NCI-H187 treated with DMSO at 0.1 percent for 48 hours (cell line): ENCODE results near the gene LRTM2.

Experiments used
- DNase-seq: peaks from one replicate; lab custom pipeline; 2025; lab: John Stamatoyannopoulos, UW

The LRTM2 gene

DNA sequence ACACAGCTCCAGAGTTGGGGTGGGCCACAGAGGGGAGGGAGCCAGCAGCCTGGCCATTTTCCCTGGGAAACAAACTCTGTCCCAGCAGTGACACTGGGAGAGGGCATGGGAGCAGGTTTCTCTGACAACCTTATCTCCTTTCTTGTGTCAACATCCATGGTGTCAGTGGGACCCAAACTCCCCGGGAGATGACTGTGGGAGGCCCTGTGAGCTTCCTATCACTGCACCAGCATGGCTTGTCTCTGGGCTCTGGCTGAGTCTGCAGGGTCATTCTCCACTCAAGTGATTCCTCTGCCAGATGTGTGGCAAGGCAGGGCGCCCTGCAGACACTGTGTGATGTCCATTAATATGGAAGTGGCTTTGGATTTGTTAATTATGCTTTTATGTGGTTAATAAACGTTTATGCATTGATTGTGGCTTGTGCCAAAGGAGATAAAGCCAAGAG is 10.1 kb downstream of the LRTM2 start:
- no peak for DNase-seq

DNA sequence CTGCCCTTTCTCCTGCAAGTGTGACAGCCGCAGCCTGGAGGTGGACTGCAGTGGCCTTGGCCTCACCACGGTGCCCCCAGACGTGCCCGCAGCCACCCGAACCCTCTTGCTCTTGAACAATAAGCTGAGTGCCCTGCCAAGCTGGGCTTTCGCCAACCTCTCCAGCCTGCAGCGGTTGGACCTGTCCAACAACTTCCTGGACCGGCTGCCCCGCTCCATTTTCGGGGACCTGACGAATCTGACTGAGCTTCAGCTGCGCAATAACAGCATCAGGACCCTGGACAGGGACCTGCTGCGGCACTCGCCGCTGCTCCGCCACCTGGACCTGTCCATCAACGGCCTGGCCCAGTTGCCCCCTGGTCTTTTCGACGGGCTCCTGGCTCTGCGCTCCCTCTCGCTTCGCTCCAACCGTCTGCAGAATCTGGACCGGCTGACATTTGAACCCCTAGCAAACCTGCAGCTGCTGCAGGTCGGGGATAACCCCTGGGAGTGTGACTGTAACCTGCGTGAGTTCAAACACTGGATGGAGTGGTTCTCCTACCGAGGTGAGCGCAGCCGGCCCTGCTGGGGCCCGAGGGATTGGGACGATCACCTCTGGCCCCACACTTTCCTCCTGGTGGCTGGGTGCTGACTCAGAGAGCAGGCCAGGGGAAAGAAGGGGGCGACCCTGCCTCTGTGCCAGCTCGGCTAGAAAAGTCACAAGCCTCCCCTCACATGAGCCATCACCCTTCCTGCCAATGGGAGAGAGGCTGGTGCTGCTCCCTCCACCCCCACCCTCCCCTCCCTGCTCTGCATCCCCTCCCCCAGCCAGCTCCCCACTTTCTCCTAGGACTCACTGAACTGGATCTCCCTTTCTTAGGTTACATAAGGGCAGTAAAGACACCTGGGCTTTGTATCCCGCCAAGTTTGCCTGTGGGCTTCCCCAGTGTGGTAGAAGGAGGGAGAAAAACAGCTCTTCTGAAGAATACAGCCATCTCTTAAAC is 10.9 kb downstream of the LRTM2 start:
- no peak for DNase-seq

DNA sequence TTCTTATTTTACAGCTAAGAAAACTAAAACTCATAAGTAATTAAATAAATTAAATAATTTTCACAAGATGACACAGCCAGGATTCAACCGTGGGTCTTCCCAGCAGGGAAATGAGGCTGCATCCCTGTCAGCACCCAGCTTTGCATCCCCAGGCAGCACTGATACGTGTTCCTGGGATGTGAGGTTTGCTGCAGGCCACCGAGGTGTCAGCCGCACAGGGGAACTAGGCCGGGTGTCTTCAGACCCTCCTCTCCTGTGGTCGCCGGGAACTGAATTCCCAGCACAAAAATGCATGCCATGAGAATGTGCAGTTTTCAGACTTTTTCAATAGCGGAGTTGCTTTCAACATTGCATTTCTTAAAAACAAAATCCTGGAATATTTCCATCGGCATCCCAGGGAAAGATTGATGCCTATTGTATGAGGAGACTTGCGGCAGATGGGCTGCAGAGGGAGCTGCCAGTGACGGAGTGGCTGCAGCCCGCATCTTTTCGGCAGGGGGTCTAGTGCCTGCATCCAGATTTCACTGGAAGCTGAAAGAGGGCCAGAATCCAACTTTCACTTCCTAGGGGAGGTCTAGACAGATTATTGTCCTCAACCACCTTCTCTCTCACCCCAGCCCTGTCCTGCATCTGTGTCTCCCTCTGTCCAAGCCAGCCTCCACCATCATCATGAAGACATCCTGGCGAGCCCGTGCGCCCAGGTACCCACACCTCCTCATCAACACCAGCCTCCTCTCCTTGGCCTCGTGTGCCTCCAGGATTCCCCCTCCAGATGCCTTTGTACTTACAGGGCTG is 12.6 kb downstream of the LRTM2 start:
- no peak for DNase-seq

DNA sequence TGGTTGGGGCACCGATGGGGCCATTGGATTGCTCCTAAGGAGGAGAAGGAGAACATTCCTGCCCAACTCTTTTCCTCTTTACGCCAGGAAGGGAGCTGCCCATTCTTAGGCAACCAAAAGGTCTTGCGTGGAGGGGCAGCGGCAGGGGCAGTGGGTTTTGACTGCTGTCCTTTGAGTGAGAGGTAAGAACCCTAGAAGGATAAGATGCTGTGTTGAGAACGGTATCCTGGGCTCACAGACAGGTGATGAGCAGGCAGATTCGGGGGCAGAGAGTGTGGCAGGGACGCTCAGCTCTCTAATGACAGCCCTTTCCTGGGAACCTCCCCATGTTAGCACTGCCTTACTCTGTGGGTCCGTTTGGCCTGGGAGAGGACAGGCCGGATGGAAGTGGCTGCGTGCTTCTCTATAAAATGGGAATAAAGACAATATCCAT is 13.2 kb downstream of the LRTM2 start:
- DNase-seq, result no peak

DNA sequence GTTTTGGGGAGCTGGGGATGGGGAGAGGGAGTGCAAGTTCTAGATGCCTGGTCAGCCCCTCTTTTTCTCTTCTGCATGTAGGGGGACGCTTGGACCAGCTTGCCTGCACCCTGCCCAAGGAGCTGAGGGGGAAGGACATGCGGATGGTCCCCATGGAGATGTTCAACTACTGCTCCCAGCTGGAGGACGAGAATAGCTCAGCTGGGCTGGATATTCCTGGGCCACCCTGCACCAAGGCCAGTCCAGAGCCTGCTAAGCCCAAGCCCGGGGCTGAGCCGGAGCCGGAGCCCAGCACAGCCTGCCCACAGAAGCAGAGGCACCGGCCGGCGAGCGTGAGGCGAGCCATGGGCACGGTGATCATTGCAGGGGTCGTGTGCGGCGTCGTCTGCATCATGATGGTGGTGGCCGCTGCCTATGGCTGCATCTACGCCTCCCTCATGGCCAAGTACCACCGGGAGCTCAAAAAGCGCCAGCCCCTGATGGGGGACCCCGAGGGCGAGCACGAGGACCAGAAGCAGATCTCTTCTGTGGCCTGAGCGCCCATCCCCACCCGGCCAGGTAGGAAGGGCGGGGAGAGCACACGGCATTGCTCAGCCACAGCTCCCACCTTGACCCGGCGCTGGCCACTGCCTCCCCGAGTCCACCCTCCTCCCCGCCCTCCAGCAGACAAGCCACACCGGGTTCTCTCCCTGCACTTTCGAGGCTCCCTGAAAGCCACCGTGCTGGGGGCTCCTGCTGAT is 14.0 kb downstream of the LRTM2 start:
- no peak for DNase-seq

DNA sequence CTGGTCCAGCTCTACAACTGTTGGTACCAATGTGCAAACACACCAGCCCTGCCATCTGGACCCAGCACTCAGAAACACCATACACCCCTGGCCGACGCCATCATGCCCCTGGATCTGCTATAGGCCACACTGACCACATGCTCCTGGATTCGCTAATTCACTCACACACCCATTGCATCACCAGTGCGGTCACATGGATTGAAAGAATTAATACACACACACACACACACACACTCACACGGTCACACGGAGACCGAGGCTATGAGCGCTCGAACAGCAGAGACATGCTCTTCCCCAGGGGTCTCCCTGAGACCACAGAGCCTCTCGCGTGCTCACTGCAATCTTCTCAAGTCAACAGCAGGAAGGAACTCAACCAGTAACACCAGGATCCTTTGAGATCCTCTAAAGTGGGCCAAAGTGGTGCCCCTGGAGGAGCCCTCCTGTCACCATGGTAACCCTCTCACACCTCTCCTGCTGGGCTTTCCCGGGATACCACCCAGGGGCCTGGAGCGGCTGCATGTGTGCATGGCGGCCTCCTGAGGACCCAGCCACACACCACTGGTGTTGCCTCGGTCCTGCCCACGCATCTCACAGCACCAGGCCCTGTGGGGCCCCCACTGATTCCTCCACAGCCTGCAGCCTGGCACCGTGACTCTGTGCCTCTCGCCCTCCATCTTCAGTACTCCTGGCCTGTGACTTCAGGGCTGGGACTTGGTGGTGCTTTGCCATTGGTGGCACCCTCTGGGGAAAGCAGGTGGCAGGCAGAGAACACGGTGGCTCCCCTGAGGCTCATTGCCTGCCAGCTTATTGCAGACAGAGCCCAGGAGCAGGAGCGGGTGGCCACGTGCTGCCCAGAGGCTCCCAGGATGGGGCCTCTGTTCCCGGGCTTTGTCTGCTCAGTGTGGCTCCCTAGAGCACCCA is 15.1 kb downstream of the LRTM2 start:
- DNase-seq, result no peak

DNA sequence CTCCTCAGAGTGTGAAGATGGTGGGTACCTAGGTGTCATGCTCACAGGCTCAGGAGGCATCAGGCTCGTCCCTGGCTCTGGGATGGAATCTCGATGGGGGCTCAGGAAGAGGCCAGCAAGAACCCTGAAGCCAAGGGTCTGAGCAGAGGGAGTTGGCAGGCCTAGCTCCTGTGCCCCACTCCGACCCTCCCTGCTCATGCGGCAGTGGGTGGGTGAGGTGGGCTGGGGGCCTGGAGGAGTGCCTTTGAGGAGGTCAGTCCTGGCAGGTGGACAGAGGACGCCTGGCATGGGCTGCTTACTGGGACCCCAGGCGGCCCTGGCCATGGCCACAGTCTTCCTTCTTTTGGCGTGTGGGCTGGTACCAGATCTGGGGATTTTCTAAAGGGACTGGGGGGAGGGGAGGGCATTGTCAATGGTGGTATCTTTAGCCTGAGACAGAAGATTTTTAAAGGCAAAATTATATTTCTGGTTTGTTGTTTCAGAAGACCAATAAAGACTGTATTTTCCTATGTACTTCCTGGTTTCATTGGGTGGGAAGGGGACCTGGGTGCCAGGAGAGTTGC is 16.0 kb downstream of the LRTM2 start:
- DNase-seq, result no peak

DNA sequence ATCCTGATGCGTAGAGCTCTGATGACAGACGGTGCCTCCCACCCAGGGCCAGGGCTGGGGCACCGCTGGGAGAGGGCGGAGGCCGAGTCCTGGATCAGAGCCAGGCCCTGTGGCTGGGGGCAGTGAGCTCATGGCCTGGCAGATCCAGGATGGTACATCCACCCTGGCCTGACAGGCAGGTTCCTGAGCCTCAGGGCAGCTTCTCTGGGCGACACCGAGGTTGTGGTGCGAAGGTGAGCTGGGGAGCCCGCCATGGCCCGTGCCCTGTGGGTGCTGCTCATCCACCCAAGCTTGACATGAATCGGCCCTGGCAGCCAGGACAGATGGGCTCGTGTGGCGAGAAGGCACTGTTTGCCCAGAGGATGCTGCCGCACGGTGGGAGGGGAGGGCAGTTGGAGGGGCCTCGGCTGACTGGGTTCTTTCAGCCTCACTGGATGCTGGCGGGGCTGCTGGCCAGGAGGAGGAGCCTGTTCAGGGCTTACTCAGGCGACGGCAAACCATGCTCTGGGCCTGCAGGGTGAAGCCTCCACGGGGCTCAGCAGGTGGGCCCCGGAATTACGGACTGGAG is 16.6 kb downstream of the LRTM2 start:
- no peak for DNase-seq

DNA sequence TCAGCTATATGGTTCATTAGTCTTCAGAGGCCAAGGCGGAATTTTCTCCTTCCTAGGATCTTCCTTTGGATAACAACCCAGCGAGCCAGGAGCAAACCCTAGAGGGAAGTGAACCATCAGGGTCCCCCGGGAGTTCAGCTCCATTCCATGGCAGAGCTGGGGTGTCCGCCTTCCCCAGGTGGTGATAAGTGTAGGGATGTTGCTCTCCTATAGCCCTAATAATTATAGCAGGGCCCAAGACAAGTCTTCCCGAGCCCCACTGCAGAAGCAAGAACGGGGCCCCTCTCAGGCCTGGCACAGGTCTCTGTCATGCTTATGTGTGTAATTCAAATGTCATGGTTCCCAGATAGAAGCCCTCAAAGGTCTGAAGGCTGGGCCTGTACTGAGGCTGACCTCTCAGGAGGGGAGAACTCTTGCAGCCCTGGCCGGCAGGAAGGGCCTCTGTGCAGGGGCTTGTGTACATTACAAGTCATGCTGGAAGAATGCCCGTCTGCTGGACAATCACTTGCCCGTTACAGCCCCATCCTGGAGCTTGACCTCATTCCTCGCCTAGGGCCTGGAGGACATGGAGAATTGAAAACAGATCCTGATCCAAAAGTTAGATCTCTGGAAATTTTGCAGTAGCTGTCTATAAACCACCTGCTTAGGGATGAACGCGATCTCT is 17.3 kb downstream of the LRTM2 start:
- DNase-seq, result no peak

DNA sequence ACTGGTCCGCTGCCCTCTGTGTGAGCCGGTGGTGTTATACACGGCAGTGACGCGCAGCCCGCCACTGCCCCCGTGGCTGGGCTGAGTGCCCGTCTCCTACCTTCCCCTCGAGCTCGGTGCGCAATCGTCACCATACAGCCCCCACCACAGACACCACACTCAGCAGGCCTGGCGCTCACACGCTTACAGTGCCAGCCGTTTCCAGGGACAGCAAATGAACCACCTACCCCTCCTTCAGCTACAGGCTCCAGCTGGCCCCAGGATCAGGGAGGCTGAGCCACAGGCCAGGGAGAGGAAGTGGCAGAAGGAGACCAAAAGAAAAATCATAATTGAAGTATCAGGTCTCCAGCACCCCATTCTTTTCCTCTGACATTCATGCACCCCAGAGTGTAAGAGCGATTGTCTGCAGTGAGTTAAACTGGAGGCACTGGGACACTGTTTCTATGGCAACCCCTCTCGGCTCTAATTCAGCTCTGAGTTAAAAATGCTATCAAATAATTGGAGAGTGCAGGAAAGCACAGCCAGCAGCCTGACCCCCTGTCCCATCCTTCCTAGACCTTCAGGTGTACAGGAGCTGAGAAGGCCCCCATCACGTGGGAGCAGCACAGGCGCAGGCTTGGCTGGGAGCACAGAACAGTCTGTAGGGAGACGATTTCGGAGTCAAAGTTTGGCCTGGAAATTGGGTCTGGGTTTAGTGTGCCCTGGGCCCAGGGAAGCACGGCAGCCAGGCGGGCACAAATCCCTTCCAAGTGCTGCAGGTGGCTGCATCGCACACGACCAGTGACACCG is 18.0 kb downstream of the LRTM2 start:
- DNase-seq, result no peak

DNA sequence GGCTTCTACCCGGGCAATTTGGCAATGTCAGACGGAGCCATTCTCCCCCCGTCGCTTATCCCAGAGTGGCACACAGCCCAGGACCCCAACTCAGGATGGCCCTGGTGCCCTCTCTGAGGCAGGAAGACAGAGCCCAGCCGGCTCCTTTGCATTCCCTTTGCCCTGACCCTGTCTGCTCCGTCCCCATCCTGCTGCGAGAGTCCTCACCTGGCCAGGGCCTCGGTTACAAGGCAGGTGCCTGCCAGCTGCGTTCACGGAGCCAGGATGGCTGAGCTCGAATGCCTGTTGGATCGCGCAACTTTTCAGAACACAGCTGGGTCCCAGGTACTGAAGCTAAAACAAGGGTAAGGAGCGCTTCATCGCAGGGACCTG is 18.6 kb downstream of the LRTM2 start:
- DNase-seq, result no peak

DNA sequence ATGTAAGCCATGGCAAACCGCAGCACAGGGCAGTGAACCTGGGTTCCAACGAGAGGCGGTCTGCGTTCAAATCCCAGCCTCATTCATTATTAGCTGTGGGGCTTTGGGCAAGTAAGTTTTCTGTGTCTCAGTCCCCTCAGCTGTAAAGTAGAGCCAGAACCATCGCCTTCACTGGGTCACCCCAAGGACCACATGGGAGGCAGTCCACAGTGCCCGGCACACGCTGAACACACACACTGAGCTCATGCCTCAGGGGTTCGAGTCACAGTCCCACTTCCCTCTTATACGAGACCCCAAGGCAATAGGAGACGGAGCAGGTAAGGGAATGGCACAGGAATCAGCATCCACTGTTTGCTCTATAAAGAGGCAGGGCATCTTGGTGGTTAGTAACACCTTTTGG is 19.1 kb downstream of the LRTM2 start:
- DNase-seq, result no peak

DNA sequence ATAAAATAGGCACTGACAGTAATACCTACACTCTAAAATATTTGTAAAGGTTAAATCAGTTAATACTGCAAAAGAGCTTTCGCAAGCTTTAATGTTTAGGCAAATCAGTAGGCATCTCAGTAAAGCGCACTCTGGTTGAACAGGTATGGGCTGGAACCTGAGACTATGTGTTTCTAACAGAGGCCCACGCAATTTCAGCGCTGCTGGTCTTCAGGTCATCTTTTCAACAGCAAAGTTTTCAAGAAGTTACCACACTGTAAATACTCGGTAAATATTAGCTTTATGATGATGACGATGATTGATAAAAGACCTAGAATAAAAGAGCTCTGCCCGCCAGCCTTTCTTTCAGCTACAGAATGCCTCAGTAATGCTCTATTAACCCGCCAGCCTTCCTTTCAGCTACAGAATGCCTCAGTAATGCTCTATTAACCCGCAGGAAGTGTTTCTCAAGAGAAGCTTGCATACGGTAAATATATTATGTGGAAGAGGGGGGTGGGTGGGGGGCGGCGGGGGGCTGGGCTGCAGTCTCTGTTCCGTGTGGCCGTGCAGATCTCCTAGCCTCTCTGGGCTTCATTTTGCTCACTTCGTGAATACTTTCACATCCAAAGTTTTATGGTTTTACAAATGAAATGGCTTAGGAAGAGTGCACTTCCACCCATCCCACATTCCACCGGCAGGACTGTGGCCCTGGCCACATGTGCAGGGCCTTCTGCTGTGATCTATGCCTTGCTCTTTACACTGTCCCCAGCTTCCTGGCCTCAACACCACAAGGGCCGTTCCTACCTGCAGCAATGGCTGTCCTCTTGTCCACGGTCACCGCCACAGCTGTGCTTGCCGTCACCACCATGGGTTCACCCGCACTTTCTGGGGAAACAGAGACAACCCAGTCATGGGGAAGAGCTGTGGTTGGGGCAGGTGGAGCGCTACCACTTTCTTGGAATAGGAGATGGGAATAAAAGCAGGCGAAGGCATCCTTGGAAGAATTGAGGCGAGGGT is 19.9 kb downstream of the LRTM2 start:
- no peak for DNase-seq

DNA sequence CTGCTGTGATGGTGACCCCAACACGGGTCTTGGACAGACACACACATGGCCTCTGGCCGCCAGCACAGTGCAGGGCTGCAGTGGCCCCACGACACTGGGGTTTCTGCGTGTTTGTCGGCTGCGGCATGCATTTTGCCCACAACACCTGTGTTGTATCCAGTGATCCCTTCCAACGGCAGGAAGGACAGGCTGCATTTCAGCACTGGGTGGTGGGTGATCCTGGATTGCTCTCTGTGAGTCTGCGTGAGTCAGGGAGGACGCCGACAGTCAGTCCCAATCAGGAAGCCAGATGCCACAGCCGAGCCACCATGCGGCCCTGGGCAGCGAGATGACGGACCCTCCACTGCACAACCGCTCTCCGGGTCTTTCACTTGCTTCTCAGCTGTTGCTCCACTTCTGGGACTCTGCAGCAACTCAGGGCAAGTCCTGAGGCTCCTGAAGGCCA is 20.6 kb downstream of the LRTM2 start:
- DNase-seq, result no peak

DNA sequence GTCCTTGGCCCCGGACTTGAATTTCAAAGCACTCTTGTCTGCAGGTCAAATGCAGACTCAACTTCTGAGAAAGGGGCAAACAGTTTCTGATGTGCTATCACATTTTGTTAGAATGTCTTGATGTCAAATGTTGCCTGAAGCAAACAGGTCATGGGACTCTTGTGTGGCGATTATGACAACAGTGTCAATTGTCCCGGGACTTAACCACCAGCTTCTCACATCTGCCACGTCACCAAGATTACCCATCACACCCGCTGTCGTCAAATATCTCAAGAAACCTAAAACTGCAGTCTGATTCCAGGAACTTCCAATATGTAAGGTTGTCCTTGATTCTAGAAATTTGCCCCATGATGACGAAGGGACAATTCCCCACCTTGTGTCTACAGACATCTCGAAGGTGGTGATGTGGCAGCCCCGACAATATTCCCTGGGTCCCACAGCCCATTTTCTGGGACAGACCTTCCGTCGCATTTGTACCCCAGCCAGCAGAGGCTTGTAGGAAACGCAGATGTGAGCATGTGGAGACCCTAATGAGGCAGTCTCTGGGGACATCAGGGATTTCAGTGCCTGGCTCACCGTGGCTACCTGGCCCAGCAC is 21.3 kb downstream of the LRTM2 start:
- DNase-seq, result no peak

DNA sequence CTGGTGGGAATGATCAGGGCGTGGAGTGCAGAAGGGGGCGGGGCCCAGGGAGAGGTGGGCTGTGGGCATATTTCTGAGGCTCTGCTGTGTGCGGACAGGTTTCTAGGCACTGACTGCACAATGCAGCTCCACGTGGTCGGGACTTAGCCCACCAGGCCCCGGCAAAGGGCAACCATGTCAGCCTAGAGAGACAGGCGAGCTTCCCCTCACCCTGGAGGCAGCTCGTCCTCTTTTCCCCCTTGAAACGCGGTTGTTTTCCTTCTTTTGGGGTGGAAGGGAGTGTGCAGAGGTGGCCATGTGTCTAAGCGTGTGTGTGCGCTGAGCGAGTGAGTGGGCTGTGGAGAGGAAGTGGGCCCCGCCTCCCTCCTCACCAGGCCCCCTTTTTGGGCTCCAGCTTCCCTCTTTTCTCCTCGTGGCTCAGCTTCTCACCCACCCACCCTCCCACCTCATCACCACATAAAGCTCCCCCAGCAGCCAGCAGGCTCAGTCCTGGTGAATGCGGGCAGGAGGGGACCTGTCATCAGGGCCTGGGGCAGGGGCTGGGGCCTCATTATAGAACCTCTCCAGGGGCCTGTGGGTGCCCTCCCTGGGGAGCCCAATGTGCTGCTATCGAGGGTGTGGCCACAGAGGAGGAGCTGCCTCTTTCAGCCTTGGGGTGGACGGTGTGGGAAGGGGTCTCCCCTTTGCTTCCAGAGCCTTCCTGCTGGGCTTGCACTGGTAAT is 22.0 kb downstream of the LRTM2 start:
- no peak for DNase-seq
